ACC112 (cell line): ENCODE data around the gene ACLY.
"Not testable (repeated sequence)": the region's sequence is repeated elsewhere in the genome, so short reads cannot be mapped to it uniquely, and the experiment has no call there.

Source experiments
- H2AFZ ChIP-seq: fragments of 200-600 bp; sonication (generic); one replicate; pipeline ENCODE4 v1.6.0; 2017; ENCODE audit warnings: antibody characterized with exemption, low read length; ENCODE audit not compliant: unreplicated experiment
- H3K27ac ChIP-seq: fragments of 200-600 bp; sonication (generic); 2 replicates; pipeline ENCODE4 v1.5.1; 2014; ENCODE audit warnings: low read depth, mild to moderate bottlenecking, antibody characterized with exemption, low read length, moderate library complexity
- H3K27me3 ChIP-seq: fragments of 200-600 bp; sonication (generic); 2 replicates; pipeline ENCODE4 v1.6.1; 2014; ENCODE audit warnings: mild to moderate bottlenecking, antibody characterized with exemption, low read length, moderate library complexity, mixed read lengths; ENCODE audit not compliant: insufficient read depth
- H3K36me3 ChIP-seq: fragments of 200-600 bp; sonication (generic); 2 replicates; pipeline ENCODE4 v1.6.1; 2016; ENCODE audit warnings: mild to moderate bottlenecking, antibody characterized with exemption, low read length, moderate library complexity, mixed read lengths; ENCODE audit not compliant: insufficient read depth
- H3K4me1 ChIP-seq: fragments of 200-600 bp; sonication (generic); one replicate; pipeline ENCODE4 v1.6.1; 2016; ENCODE audit warnings: low read length, mixed read lengths; ENCODE audit not compliant: insufficient read depth, unreplicated experiment, control insufficient read depth
- H3K4me3 ChIP-seq: fragments of 200-600 bp; sonication (generic); 2 replicates; pipeline ENCODE4 v1.5.1; 2014; ENCODE audit warnings: mild to moderate bottlenecking, low read depth, low read length
- H3K79me2 ChIP-seq: fragments of 200-600 bp; sonication (generic); one replicate; pipeline ENCODE4 v1.6.0; 2016; ENCODE audit warnings: low read length; ENCODE audit not compliant: control insufficient read depth, unreplicated experiment, insufficient read depth

ACLY gene

DNA sequence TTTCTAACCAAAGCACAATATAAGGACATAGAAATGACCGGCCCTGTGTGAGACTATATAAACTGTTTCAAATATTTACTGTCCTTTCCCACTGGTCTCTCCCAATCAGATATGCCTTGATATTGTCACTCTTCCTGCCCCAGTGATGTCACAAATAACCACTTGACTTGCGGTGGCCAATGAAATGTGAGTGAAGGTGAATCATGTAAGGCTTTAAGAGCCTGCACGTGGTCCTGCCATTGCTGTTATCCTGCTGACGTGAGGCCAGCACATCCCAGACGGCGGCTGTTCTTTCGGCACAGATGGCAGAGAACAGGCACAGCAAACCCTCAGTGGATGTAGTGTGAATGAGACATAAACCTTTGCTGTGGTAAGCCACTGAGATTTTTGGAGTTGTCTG, 48.1 kb downstream of the ACLY start:
- peaks cover 25% of the 10 kb centered on the region for H3K36me3 ChIP-seq
- no peaks in the 10 kb centered on the region for H3K79me2 ChIP-seq
- no peaks in the 10 kb centered on the region for H3K27me3 ChIP-seq
- no peak overlapping the region for H3K27ac ChIP-seq
- no peak overlapping the region for H2AFZ ChIP-seq
- no peak overlapping the region for H3K4me3 ChIP-seq
- no peaks in the 10 kb centered on the region for H3K4me1 ChIP-seq

DNA sequence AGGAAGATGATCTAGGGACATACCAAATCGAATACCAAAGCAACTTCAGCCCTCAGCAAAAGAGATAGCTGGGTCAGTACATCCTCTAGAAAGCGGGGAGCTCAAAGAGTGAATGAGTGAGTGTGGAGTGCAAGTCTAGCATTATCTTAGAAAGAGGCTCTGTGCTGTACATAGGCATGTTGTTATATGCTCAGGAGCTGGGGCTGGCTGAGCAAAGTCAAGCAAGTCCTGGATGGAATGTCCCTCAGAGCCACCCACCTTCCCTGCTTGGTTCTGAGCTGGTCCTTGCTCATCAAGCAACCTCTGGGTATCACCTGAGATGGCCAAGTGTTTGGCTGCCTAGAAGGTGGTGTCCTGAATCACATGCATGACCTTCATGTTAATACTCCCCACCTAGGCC, 48.7 kb downstream of the ACLY start:
- Histone ChIP-seq H3K36me3 (peaks cover 25% of the 10 kb centered on the region), H2AFZ (no peak overlapping the region), H3K79me2 (no peaks in the 10 kb centered on the region), H3K4me3 (no peak overlapping the region), H3K27ac (no peak overlapping the region), H3K4me1 (no peaks in the 10 kb centered on the region), H3K27me3 (no peaks in the 10 kb centered on the region)

DNA sequence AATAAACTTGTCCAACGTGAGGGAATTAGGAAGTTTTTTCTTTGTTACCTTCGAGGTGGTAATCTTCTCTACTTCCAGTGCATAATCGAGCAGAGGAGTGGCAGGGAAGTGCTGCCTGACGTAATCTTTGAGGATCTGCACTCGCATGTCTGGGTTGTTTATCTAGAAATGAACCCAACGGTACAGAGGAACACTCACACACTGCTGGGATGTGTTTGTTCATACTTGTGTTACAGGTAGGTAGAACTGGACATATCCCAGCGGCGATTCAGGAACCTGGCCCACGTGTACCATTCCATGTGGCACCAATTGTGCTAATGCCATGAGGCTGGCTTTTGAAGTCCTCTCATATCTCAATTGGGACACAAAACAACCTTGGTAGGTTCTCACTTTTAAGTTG, 49.3 kb downstream of the ACLY start:
- Histone ChIP-seq H3K79me2 (peaks cover 4% of the 10 kb centered on the region), H3K4me1 (no peaks in the 10 kb centered on the region), H3K36me3 (peaks cover 25% of the 10 kb centered on the region), H3K4me3 (no peak overlapping the region), H3K27me3 (no peaks in the 10 kb centered on the region), H2AFZ (no peak overlapping the region), H3K27ac (no peak overlapping the region)

DNA sequence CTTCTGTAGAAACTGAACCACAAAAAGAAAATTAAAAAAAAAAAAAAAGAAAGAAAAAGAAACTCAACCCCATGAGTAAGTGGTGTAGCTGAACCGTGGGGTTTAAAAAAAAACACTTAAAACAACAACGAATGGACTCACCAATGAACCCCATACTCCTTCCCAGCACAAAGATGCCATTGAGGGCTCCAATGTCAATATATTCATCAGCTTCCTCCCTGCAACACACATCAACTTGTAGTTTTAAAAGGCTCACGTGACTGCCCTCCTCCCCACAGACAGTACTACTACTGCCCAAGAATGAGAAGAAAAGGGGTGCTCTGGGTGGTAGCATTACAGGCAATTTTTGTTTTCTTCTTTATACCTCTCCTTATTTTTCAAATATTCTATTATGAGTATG, 50.2 kb downstream of the ACLY start:
- Histone ChIP-seq H2AFZ (no peak overlapping the region), H3K4me1 (peaks cover 3% of the 10 kb centered on the region), H3K79me2 (peaks cover 13% of the 10 kb centered on the region), H3K27me3 (no peaks in the 10 kb centered on the region), H3K4me3 (no peak overlapping the region), H3K27ac (no peak overlapping the region), H3K36me3 (peaks cover 25% of the 10 kb centered on the region)

DNA sequence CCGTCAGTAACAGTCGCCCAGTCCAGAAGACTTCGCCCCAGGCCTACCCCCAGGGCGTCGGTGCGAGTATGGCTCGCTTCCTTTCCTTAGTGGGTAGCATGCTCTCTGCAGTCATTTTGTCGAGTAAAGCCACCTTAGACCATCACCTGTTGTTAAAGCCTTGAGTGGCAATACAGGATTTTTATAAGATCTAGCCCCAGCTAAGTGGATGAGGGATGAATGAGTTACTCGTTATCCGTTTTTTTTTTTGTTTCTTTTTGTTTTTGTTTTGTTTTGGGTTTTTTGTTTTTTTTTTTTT, 53.2 kb downstream of the ACLY start:
- no peak overlapping the region for H2AFZ ChIP-seq
- peaks cover 36% of the 10 kb centered on the region for H3K79me2 ChIP-seq
- no peaks in the 10 kb centered on the region for H3K27me3 ChIP-seq
- H3K4me3 ChIP-seq = peak overlapping the region; percentile 95
- peaks cover 25% of the 10 kb centered on the region for H3K36me3 ChIP-seq
- no peak overlapping the region for H3K27ac ChIP-seq
- H3K4me1 ChIP-seq = peaks cover 14% of the 10 kb centered on the region

DNA sequence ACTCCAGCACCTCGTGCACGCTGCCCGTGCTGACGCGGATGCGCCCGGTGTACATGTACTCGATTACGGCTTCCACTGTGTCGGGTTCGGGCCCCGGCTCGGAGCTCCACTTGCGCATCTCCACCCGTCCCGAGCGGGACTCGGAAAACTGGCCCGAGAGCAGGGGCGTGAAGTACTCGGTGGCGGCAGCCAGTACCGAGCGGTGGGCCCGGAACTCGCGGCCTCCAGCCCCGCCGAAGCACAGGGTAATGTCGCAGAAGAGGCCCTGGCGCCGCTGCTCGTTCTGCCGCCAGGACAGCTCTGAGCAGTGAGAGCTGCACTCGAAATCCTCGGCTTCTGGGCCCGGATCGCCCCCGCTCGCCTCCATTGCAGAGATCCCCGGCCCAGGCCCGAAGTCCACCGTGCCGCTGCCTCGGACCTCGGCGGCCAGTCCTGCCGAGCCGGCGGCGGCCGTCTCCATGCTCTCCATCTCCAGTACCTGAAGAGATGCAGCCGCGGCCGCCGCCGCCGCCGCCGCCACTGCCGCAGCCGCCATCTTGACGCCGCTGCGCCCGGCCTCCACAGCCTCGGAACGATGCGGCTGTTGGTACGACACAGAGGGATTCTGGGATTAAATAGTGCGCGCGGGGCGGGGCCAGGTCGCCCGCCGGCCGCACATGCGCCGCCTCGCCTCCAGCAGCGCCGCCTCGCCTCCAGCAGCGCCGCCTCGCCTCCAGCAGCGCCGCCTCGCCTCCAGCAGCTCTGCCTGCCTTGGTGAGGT, 53.7 kb downstream of the ACLY start, which contains the start of gene KLHL11:
TSS of gene KLHL11 (minus strand) at position 588 of the 760 bp plus-strand sequence. CDS start at position 535, 53 bp downstream.
- Histone ChIP-seq H3K27me3 (no peaks in the 10 kb centered on the region), H3K4me1 (peaks cover 14% of the 10 kb centered on the region), H2AFZ (peak within 1 kb of the TSS; percentile 68), H3K4me3 (peak within 1 kb of the TSS; percentile 95), H3K27ac (peak within 1 kb of the TSS; percentile 19; the same call in 1 of the 2 replicates), H3K79me2 (peaks cover 42% of the 10 kb centered on the region), H3K36me3 (peaks cover 25% of the 10 kb centered on the region)

DNA sequence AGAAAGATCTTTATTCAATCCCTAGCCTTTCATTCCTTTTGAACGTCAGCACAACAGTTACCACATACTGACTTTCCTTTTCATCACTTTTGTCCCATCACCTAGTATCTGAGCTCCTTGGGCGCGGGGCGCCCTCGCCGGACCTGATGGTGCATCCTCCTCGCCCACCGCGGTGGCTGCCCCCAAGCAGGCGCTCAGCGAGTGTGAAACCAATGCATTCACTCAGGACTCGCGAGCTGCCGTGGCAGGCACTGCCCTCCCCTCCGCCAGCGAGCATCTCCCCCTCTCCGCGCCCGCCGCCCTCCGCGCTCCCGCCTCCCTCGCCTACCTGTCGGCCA, 54.3 kb downstream of the ACLY start:
- no peaks in the 10 kb centered on the region for H3K27me3 ChIP-seq
- H3K27ac ChIP-seq = no peak overlapping the region

DNA sequence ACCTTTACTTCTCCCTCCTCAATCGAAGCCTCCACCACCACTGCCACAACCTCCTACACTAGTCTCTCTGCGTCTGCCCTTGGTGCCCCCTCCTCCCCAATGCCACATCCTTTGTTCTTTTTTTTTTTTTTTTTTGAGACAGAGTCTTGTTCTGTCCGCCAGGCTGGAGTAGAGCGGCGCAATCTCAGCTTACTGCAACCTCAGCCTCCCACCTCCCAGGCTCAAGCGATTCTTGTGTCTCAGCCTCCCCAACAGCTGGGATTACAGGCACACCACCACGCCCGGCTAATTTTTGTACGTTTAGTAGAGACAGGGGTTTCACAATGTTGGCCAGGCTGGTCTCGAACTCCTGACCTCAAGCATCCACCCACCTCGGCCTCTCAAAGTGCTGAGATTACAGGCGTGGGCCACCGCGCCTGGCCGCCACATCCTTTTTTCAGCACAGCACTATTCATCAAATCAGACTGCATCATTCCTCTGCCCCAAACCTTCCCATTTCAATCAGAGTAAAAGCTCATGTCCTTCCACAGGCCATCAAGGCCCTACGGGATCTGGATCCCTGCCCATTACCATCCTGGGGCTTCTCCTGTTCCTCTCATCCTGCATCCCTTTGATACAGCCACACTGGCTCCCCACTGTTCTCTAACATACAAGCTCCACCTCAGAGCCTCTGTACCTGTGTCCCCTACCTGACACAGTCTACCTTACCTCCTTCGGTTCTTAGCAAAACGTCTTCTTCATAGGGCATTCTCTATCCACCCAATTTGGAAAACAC, 55.5 kb downstream of the ACLY start:
- no peak overlapping the region for H3K27ac ChIP-seq
- H3K79me2 ChIP-seq = peaks cover 55% of the 10 kb centered on the region
- peaks cover 13% of the 10 kb centered on the region for H3K36me3 ChIP-seq
- no peaks in the 10 kb centered on the region for H3K27me3 ChIP-seq
- H2AFZ ChIP-seq = no peak overlapping the region
- H3K4me3 ChIP-seq = peak overlapping the region; percentile 95
- H3K4me1 ChIP-seq = peaks cover 14% of the 10 kb centered on the region

More for the DNA sequence above, 54.3 kb downstream of the ACLY start:
- Histone ChIP-seq H3K4me3 (peak overlapping the region; percentile 95), H3K4me1 (peaks cover 14% of the 10 kb centered on the region), H3K79me2 (peaks cover 47% of the 10 kb centered on the region), H3K36me3 (peaks cover 20% of the 10 kb centered on the region), H2AFZ (peak overlapping the region; percentile 68)

DNA sequence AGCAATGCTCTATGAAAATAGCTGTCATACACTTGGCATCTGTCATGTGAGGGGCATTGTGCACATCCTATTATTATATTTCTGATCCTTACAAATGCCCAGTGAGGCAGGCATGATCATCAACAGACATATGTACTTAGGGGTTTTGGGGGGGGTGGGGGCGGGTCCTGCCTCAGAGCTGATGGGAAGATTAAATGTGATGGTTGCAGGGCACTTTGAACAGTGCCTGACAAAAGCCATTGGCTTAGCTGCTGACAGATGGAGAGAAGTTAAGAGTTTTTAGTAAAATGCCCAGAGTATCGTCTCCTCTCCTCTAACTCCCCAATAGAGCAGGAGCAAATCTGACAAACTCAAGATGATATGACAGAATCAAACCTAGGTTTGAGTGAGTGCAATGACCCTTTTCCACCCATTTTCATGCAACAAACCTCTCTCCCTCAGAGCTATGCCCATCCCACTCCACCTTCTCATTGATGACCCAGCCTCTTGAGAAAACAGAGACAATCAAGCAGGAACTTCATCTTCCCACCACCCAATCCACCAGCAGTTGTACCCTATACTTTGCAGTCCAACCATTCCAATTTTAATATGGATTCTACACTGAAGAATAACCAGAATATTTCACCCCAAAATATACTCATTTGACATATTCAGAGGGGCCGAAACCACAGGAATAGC, 58.4 kb downstream of the ACLY start:
- Histone ChIP-seq H2AFZ (no peak overlapping the region), H3K27ac (no peak overlapping the region), H3K4me1 (peaks cover 14% of the 10 kb centered on the region), H3K27me3 (no peaks in the 10 kb centered on the region), H3K79me2 (peaks cover 55% of the 10 kb centered on the region), H3K4me3 (no peak overlapping the region), H3K36me3 (no peaks in the 10 kb centered on the region)

DNA sequence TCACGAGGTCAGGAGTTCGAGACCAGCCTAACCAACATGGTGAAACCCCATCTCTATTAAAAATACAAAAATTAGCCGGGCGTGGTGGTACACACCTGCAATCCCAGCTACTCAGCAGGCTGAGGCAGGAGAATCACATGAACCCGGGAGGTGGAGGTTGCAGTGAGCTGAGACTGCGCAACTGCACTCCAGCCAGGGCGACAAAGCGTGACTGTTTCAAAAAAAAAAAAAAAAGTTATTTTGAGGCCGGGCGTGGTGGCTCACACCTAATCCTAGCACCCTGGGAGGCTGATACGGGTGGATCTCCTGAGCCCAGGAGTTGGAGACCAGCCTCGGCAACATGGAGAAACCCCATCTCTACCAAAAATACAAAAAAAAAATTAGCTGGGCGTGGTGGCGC, 67.4 kb downstream of the ACLY start:
- not testable (repeated sequence) for H3K36me3 ChIP-seq, H2AFZ ChIP-seq, H3K27me3 ChIP-seq, H3K4me3 ChIP-seq, H3K27ac ChIP-seq
- Histone ChIP-seq H3K79me2 (peaks cover 15% of the 10 kb centered on the region), H3K4me1 (peaks cover 21% of the 10 kb centered on the region)
